Limb (tissue), 2 donors: ENCODE measurements around the gene CMSS1.
"Not testable (repeated sequence)": the region's sequence is repeated elsewhere in the genome, so short reads cannot be mapped to it uniquely, and the experiment has no call there.

Source experiments
- DNase-seq, 2 donors: peaks; one replicate each; pipeline ENCODE4 v3.0.0-alpha.2; 2016; ENCODE audit errors: extremely low spot score in 2 of 2

The CMSS1 gene

GRCh38 chr3:100081311-100081710 lies 263.6 kb downstream of the CMSS1 start:
- DNase-seq = no peak

- no peak for DNase-seq
Observed at GRCh38 chr3:100081986-100082692, 264.5 kb downstream of the CMSS1 start.

GRCh38 chr3:100082714-100083113 lies 265.1 kb downstream of the CMSS1 start:
- DNase-seq = no peak

GRCh38 chr3:100083209-100083608 lies 265.5 kb downstream of the CMSS1 start:
- DNase-seq = no peak

- no peak for DNase-seq
Observed at GRCh38 chr3:100084100-100084806, 266.6 kb downstream of the CMSS1 start.

- no peak for DNase-seq
Observed at GRCh38 chr3:100086401-100086800, 268.7 kb downstream of the CMSS1 start.

- no peak for DNase-seq
Observed at GRCh38 chr3:100087198-100087597, 269.5 kb downstream of the CMSS1 start.

GRCh38 chr3:100088735-100089368 lies 271.2 kb downstream of the CMSS1 start:
- DNase-seq = no peak

- DNase-seq = no peak
Observed at GRCh38 chr3:100089812-100090668, 272.4 kb downstream of the CMSS1 start.

- DNase-seq = no peak
Observed at GRCh38 chr3:100090669-100091005, 273.0 kb downstream of the CMSS1 start.

GRCh38 chr3:100093831-100094230 lies 276.2 kb downstream of the CMSS1 start:
- no peak for DNase-seq

- not testable (repeated sequence) for DNase-seq
Observed at GRCh38 chr3:100096286-100096685, 278.6 kb downstream of the CMSS1 start.

GRCh38 chr3:100096866-100097265 lies 279.2 kb downstream of the CMSS1 start:
- no peak for DNase-seq

- DNase-seq = no peak
Observed at GRCh38 chr3:100097919-100098783, 280.5 kb downstream of the CMSS1 start.

GRCh38 chr3:100098784-100099070 lies 281.1 kb downstream of the CMSS1 start:
- DNase-seq = no peak

GRCh38 chr3:100099621-100100020 lies 282.0 kb downstream of the CMSS1 start:
- no peak for DNase-seq

GRCh38 chr3:100100425-100100824 lies 282.8 kb downstream of the CMSS1 start:
- no peak for DNase-seq

- no peak for DNase-seq
Observed at GRCh38 chr3:100102757-100103156, 285.1 kb downstream of the CMSS1 start.

- no peak for DNase-seq
Observed at GRCh38 chr3:100103558-100104441, 286.1 kb downstream of the CMSS1 start.

GRCh38 chr3:100104442-100104798 lies 286.8 kb downstream of the CMSS1 start:
- no peak for DNase-seq
